ENCODE data around the gene MRPL41. TPM values are rescaled to one million over a fixed set of nuclear protein-coding genes. Genes with fewer than 3 reads are reported as not detected.
"Not testable (repeated sequence)": the region's sequence is repeated elsewhere in the genome, so short reads cannot be mapped to it uniquely, and the experiment has no call there.

The MRPL41 gene
- total RNA-seq (2014; rRNA removed; shearing (Covaris generic)): 101 and 119 TPM in 2 replicates

- peak; percentile 97 for DNase-seq (ENCODE audit: low read depth)
These were observed at the start of gene MRPL41 for GRCh38 chr9:137551264-137552021. TSS of gene MRPL41 (plus strand) at chr9:137551879. CDS start at chr9:137552082, 203 bp downstream.

GRCh38 chr9:137502008-137502911 lies 49.4 kb upstream of the MRPL41 start:
- peak; percentile 79 for DNase-seq (ENCODE audit: low read depth)

- DNase-seq (ENCODE audit: low read depth): no peak
These were observed 47.3 kb upstream of the MRPL41 start for GRCh38 chr9:137504432-137504777.

GRCh38 chr9:137505421-137506140 lies 46.1 kb upstream of the MRPL41 start:
- DNase-seq (ENCODE audit: low read depth): no peak

GRCh38 chr9:137506274-137506673 lies 45.4 kb upstream of the MRPL41 start:
- DNase-seq (ENCODE audit: low read depth): peak; percentile 68

GRCh38 chr9:137506702-137507171 lies 44.9 kb upstream of the MRPL41 start:
- peak; percentile 88 for DNase-seq (ENCODE audit: low read depth)

GRCh38 chr9:137509198-137509597 lies 42.5 kb upstream of the MRPL41 start:
- DNase-seq (ENCODE audit: low read depth): no peak

GRCh38 chr9:137511126-137511525 lies 40.6 kb upstream of the MRPL41 start:
- not testable (repeated sequence) for DNase-seq (ENCODE audit: low read depth)

GRCh38 chr9:137511758-137512463 lies 39.8 kb upstream of the MRPL41 start:
- no peak for DNase-seq (ENCODE audit: low read depth)

GRCh38 chr9:137513136-137513535 lies 38.5 kb upstream of the MRPL41 start:
- DNase-seq (ENCODE audit: low read depth): not testable (repeated sequence)

GRCh38 chr9:137513801-137514570 lies 37.7 kb upstream of the MRPL41 start:
- DNase-seq (ENCODE audit: low read depth): peak; percentile 48

GRCh38 chr9:137514691-137515337 lies 36.9 kb upstream of the MRPL41 start:
- no peak for DNase-seq (ENCODE audit: low read depth)

GRCh38 chr9:137515338-137515724 lies 36.3 kb upstream of the MRPL41 start:
- DNase-seq (ENCODE audit: low read depth): no peak

- DNase-seq (ENCODE audit: low read depth): no peak
These were observed 35.3 kb upstream of the MRPL41 start for GRCh38 chr9:137516144-137516917.

GRCh38 chr9:137518661-137519459 lies 32.8 kb upstream of the MRPL41 start:
- not testable (repeated sequence) for DNase-seq (ENCODE audit: low read depth)

- DNase-seq (ENCODE audit: low read depth): no peak
These were observed 32.1 kb upstream of the MRPL41 start for GRCh38 chr9:137519553-137519952.

- DNase-seq (ENCODE audit: low read depth): no peak
These were observed 30.9 kb upstream of the MRPL41 start for GRCh38 chr9:137520614-137521404.
